Chondrocyte (in vitro differentiated cells): ENCODE data around the gene RNF14. TPM values are rescaled to one million over a fixed set of nuclear protein-coding genes. Genes with fewer than 3 reads are reported as not detected.
A peak's percentile ranks its signal among the peaks of the same experiment; 100 is the strongest.

Source experiments
- DNase-seq: peaks from one replicate; pipeline ENCODE4 v3.0.0; 2021; ENCODE audit warnings: mixed read lengths, low spot score
- H3K27ac Mint-ChIP-seq: one replicate; pipeline ENCODE4 v1.8.0; 2021; ENCODE audit warnings: mild to moderate bottlenecking, moderate library complexity, mixed read lengths; ENCODE audit not compliant: unreplicated experiment
- H3K27me3 Mint-ChIP-seq: 2 replicates; pipeline ENCODE4 v1.8.0; 2021; ENCODE audit warnings: low read depth, mixed read lengths
- H3K36me3 Mint-ChIP-seq: 2 replicates; pipeline ENCODE4 v1.8.0; 2021; ENCODE audit warnings: low read depth, mixed read lengths
- H3K4me1 Mint-ChIP-seq: 2 replicates; pipeline ENCODE4 v1.8.0; 2021; ENCODE audit warnings: low read depth, mild to moderate bottlenecking, mixed read lengths
- H3K4me3 Mint-ChIP-seq: one replicate; pipeline ENCODE4 v1.8.0; 2021; ENCODE audit warnings: mild to moderate bottlenecking, moderate library complexity, mixed read lengths; ENCODE audit not compliant: unreplicated experiment
- H3K9me3 Mint-ChIP-seq: 2 replicates; pipeline ENCODE4 v1.8.0; 2021; ENCODE audit warnings: low read depth, mixed read lengths
- CTCF ChIP-seq: fragments of 200-600 bp; sonication (generic); IDR thresholded peaks from 2 replicates; pipeline ENCODE4 v1.5.0; 2021; ENCODE audit warnings: antibody characterized with exemption, mild to moderate bottlenecking, moderate library complexity
- total RNA-seq: library from RNA; stranded (reverse); gene quantifications from 3 replicates; pipeline ENCODE4 v1.2.1, GENCODE V29; 2021

Gene RNF14
- total RNA-seq, 1 donor from 2014 or later, result 83.6 TPM

GRCh38 chr5:141960449-141961323 lies 8.2 kb upstream of the RNF14 start:
- H3K36me3 Mint-ChIP-seq, result no peaks in the 10 kb centered on the region
- no peak for DNase-seq
- H3K9me3 Mint-ChIP-seq, result no peaks in the 10 kb centered on the region
- no peak overlapping the region for H3K27ac Mint-ChIP-seq
- no peak overlapping the region for H3K4me3 Mint-ChIP-seq
- peaks cover 6% of the 10 kb centered on the region for H3K4me1 Mint-ChIP-seq
- peak; percentile 94 for TF ChIP-seq CTCF
- H3K27me3 Mint-ChIP-seq, result no peaks in the 10 kb centered on the region

GRCh38 chr5:141961466-141961865 lies 7.4 kb upstream of the RNF14 start:
- Mint-ChIP-seq H3K36me3 (no peaks in the 10 kb centered on the region), H3K9me3 (no peaks in the 10 kb centered on the region), H3K27me3 (no peaks in the 10 kb centered on the region), H3K27ac (no peak overlapping the region), H3K4me1 (peaks cover 6% of the 10 kb centered on the region), H3K4me3 (no peak overlapping the region)
- no peak for TF ChIP-seq CTCF
- DNase-seq, result no peak

- Mint-ChIP-seq H3K36me3 (no peaks in the 10 kb centered on the region), H3K27ac (no peak overlapping the region), H3K4me1 (peaks cover 11% of the 10 kb centered on the region), H3K9me3 (no peaks in the 10 kb centered on the region), H3K4me3 (no peak overlapping the region), H3K27me3 (no peaks in the 10 kb centered on the region)
- TF ChIP-seq CTCF, result no peak
- no peak for DNase-seq
Measured at GRCh38 chr5:141963701-141964100, 5.2 kb upstream of the RNF14 start.

- Mint-ChIP-seq H3K9me3 (no peaks in the 10 kb centered on the region), H3K4me1 (peaks cover 18% of the 10 kb centered on the region), H3K27me3 (no peaks in the 10 kb centered on the region), H3K27ac (no peak overlapping the region), H3K4me3 (no peak overlapping the region), H3K36me3 (no peaks in the 10 kb centered on the region)
- DNase-seq, result no peak
- no peak for TF ChIP-seq CTCF
Measured at GRCh38 chr5:141965071-141965470, 3.8 kb upstream of the RNF14 start.

- no peak overlapping the region for H3K27ac Mint-ChIP-seq
- no peak for DNase-seq
- H3K9me3 Mint-ChIP-seq, result no peaks in the 10 kb centered on the region
- H3K36me3 Mint-ChIP-seq, result no peaks in the 10 kb centered on the region
- TF ChIP-seq CTCF, result no peak
- no peak overlapping the region for H3K4me3 Mint-ChIP-seq
- peaks cover 19% of the 10 kb centered on the region for H3K4me1 Mint-ChIP-seq
- no peaks in the 10 kb centered on the region for H3K27me3 Mint-ChIP-seq
Measured at GRCh38 chr5:141966275-141966962, 2.5 kb upstream of the RNF14 start.
